T-helper 1 cell treated with Interleukin-12 subunit alpha and Interleukin-12 subunit beta and Interleukin-4 antibody, amounts not matched to agents 30 ng/mL and 1 ng/mL, for 36 hours (primary cell): Measurements from ENCODE around the gene ANO4. TPM values are rescaled to one million over a fixed set of nuclear protein-coding genes. Genes with fewer than 3 reads are reported as not detected.
"Not testable (repeated sequence)": the region's sequence is repeated elsewhere in the genome, so short reads cannot be mapped to it uniquely, and the experiment has no call there.

Experiments used
- intact Hi-C: fragments of 100-400 bp; cut with micrococcal nuclease; formaldehyde crosslinking; loops from one replicate; pipeline ENCODE4 v1.15.1; 2024
- total RNA-seq: library from RNA; stranded (reverse); gene quantifications from 2 replicates; pipeline ENCODE4 v1.2.3, GENCODE V29; 2022

Gene ANO4
- total RNA-seq, 1 donor from 2014 or later, result not detected

DNA sequence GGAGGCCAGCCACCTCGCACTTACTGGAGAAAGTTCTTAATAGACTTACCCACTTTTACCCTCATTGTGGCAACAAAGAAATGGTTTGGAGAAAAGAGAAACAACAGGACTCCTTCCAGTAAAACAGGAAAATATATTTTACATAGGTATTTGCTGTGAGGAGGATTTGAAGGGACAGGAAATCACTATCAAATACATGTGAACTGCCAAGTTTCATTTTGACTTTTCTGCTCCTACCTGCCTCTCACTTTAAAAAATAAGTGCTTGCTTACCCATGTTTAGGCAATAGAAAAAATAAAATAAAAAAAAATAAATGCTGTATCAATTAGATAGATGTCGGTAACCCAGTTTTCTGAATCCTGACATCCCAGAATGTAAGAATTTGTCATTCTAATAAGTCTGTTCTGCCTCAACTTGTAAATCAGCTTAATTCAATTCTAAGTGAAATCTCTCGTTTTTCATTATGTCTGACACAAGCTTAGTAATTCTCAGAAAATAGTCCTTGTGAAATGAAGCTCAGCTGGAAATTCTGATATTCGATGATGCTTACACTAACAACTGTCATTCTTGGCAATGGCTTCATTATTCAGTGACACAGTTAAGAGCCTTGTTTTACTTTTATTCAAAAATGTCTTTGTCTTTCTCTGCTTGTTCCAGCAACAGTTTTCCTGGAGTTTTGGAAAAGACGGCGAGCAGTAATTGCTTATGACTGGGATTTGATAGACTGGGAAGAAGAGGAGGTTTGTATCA lies 284.1 kb downstream of the ANO4 start:
- intact Hi-C loops, result no loop called here

- intact Hi-C loops, result no loop called here
Measured at GRCh38 chr12:101082706-101083105, 288.1 kb downstream of the ANO4 start.

DNA sequence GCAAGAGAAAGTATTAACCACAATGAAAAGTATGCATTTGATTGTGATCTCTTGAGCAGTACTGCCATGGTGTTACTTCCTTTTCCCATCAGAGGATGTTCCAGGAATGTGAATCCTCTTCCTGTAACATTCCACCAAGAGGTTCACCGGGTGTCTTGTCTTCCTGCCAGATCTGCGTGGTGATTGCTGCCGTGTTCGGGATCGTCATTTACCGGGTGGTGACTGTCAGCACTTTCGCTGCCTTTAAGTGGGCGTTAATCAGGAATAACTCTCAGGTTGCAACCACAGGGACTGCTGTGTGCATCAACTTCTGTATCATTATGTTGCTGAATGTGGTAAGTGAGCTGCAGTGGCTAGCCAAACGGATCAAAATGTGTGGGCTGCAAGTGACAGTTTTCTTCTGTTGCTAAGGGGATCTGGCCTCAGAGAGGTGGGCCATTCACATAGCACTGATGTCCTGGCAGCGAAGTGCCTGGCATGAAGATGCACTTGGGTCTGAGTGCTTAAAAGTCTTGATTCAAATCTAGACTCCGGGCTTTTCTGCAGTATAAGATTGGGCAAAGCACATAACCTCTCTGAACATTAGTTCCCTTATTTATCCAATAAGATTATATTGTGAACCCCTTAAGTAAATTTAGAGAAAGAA lies 292.0 kb downstream of the ANO4 start:
- intact Hi-C loops, result no loop called here

DNA sequence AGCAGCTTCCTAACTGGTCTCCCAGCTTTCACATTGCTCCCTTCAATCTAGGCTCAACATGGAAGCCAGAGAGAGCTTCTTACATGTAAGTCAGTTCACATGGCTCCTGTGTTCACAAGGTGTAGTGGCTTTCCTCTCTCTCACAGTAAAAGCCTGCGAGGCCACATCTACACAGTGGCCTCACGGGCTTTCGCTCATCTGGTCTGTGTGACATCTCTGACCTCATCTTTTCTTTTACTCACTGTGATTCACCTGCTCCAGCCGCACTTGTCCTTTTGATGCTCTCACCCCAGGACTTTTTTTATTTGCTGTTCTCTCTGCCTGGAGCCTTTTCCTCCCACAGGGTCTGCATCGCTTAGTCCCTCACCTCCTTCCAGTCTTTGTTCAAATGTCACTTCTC lies 293.3 kb downstream of the ANO4 start:
- intact Hi-C loops, result no loop called here

- intact Hi-C loops, result no loop called here
Measured at GRCh38 chr12:101089271-101089670, 294.7 kb downstream of the ANO4 start.

DNA sequence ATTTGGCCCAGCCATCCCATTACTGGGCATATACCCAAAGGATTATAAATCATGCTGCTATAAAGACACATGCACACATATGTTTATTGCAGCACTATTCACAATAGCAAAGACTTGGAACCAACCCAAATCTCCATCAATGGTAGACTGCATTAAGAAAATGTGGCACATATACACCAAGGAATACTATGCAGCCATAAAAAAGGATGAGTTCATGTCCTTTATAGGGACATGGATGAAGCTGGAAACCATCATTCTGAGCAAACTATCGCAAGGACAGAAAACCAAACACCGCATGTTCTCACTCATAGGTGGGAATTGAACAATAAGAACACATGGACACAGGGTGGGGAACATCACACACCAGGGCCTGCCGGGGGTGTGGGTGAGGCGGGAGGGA lies 295.6 kb downstream of the ANO4 start:
- intact Hi-C loops, result not testable (repeated sequence)

GRCh38 chr12:101097829-101098580 lies 303.4 kb downstream of the ANO4 start:
- intact Hi-C loops, result no loop called here

DNA sequence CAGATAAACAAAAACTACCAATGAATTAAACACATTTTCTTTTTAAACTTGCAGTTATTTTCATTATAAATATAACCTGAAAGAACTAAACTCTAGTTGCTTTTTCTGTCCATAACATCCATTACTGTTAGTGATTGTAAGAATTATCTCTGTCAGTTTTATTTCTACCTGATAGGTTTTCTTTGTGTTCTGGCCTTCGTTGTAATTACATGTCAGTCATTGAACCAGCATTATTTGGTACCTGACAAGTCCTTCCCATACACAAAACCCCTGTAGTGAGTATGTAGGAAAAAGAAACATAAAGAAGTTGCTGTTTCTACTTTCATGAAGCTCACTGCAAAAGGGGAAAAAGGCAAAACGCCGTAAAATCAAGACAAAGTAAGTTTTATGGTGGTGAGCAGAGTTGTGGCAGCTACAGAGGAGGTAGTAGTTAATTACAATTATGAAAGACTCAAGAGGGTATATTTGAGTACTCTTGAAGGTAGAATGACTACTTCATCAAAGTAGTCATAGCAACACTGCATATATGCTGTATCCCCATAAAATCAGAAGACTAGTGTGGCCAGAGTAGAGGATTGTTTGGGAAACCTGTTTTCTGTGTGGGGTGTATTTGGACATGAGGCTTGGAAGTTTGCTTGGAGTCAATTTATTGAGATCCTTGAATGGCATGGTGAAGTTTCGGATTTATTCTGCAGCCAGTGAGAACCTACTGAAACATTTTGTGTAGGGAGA lies 312.6 kb downstream of the ANO4 start:
- intact Hi-C loops, result no loop called here

- intact Hi-C loops, result no loop called here
Measured at GRCh38 chr12:101108130-101108529, 313.6 kb downstream of the ANO4 start.

DNA sequence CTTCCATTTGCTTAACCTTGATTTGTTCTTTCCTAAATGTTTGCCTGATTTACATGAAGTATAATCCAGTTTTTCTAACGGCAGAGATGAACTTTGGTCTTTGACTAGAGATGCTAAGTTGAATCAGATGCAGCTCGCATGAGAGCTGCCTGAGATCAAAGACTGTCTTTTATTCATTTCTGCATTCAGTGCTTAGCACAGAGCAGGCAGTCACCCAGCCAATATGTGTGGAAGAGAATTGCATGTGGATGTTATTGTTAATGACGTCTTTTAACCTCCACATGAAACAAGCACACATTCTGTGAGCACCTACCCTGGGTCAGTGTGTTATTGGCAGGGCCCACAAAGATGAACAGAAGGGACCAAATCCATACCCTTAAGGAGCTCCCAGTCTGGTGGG lies 316.3 kb downstream of the ANO4 start:
- intact Hi-C loops, result no loop called here

GRCh38 chr12:101111441-101111840 lies 316.9 kb downstream of the ANO4 start:
- intact Hi-C loops, result no loop called here

GRCh38 chr12:101115326-101115725 lies 320.8 kb downstream of the ANO4 start:
- intact Hi-C loops, result no loop called here

- intact Hi-C loops, result no loop called here
Measured at GRCh38 chr12:101116911-101117310, 322.3 kb downstream of the ANO4 start.

DNA sequence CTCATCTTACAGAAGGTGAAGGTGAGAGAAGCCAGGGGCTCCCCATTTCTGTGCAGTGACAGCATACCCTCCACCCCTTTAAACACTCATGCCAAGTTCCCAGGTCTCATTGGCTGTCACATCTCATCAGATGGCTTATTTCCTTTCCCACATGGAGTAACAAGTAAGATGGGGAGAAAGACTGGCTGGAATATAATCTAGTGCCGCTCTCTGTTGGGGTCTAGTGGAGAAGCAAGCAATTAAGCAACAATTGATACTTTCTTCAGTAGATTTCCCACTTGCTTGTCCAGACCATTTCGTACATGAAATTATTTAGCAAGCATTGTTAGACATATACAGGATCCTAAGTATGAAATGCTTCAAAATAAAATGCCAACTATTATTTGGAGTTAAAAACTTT lies 323.3 kb downstream of the ANO4 start:
- intact Hi-C loops, result no loop called here

- intact Hi-C loops, result no loop called here
Measured at GRCh38 chr12:101127521-101128219, 333.1 kb downstream of the ANO4 start.

DNA sequence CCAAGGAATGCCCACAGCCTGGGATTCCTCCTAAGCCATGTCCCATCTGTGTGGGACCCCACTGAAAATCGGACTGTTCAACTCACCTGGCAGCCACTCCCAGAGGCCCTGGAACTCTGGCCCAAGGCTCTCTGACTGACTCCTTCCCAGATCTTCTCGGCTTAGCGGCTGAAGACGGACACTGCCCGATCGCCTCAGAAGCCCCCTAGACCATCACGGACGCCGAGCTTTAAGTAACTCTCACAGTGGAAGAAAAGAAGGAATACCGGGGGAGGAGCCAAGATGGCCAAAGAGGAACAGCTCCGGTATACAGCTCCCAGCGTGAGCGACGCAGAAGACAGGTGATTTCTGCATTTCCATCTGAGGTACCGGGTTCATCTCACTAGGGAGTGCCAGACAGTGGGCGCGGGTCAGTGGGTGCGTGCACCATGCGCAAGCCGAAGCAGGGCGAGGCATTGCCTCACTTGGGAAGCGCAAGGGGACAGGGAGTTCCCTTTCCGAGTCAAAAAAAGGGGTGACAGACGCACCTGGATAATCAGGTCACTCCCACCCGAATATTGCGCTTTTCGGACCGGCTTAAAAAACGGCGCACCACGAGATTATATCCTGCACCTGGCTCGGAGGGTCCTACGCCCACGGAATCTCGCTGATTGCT lies 351.3 kb downstream of the ANO4 start:
- intact Hi-C loops, result not testable (repeated sequence)

GRCh38 chr12:101165319-101165718 lies 370.7 kb downstream of the ANO4 start:
- intact Hi-C loops, result no loop called here

DNA sequence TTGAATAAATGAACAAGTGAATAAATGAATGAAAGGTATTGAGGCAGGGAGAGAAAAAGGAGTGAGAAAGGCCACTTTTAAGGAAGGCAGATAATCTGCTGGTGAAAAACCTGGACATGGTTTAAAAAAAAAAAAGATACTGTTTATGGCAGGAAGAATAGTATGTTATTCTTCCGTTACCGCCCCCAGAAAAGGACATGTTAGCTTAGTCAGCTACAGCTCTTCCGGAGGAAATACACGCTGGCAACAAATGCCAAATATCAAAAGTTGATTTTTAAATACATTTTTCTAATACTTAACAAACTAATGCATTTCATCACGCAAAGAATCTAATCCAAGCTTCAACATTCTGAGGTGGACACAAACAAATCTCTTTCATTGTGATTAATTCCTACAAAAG lies 372.3 kb downstream of the ANO4 start:
- intact Hi-C loops, result no loop called here

- intact Hi-C loops, result no loop called here
Measured at GRCh38 chr12:101168001-101168400, 373.4 kb downstream of the ANO4 start.

GRCh38 chr12:101172316-101172715 lies 377.7 kb downstream of the ANO4 start:
- intact Hi-C loops, result no loop called here
